NCI-H524 (cell line): ENCODE measurements around the gene PROK2.
A peak's percentile ranks its signal among the peaks of the same experiment; 100 is the strongest.

Source experiments
- DNase-seq, 2 experiments: peaks; one replicate each; lab custom pipeline; 2025; lab: John Stamatoyannopoulos, UW

PROK2 gene

GRCh38 chr3:71784914-71785531, at the start of gene PROK2:
Gene PROK2 (minus strand): TSS chr3:71785148. CDS start chr3:71785052, 96 bp downstream.
- peak in 1 of 2 experiments; percentile 29 for DNase-seq

GRCh38 chr3:71831599-71831998, 46.7 kb upstream of the PROK2 start:
- no peak for DNase-seq

GRCh38 chr3:71825551-71826283, 40.8 kb upstream of the PROK2 start:
- no peak for DNase-seq

DNA sequence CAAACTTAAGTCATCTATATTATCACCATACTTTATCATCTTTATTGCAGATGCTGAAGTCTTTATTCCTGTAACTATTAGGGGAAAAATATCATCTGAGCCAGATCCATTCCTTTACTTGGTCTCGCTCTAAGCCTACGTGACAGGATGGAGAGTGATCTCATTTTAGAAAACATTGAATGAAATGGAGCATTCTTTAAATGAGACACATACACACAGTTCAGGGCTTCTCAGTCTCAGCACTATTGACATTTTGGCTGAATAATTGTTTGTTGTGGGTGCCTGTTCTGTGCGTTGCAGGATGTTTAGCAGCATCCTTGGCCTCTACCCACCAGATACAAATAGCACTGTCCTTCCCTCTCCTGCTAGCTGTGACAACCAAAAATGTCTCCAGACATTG, 36.2 kb upstream of the PROK2 start:
- DNase-seq = no peak

DNA sequence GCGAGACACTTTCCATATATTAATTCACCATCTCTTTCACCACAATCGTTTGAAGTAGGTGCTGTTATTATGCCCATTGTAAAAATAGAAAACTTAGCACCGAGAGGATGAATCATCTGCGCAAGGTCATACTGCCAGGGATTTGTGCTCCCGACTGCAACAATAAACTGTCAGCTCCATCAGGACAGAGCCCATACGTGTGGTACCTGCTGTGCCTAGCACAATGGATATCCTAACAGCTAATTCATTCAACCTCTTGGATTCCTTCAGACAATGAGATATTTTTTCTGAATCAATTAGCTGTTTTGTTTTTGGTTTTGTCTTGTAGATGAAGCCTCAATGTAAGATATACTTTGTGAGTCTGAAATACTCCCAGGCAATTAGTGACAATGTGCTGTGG, 32.3 kb upstream of the PROK2 start:
- DNase-seq = no peak

- DNase-seq = no peak
Observed at GRCh38 chr3:71816767-71817156, 31.8 kb upstream of the PROK2 start.

- DNase-seq = no peak
Observed at GRCh38 chr3:71815340-71816067, 30.6 kb upstream of the PROK2 start.

DNA sequence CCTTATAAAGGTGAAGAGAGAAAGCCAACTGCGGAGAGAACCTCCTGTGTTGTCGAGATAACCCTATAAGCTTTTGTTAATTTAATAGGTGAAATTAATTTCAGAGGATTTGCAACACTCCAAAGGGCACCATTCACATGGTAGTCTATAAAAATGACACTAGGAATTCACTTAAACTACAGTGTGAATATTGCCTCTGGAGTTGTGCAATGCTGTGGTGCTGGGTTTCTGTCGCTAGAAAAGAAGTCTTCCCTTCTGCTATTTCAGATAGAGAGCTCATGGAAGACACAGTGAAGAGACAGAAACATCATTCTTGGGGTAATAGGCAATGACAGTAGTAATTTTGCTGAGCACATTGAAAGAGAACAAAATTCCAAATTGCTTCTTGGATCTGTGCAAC, 28.8 kb upstream of the PROK2 start:
- DNase-seq = no peak

GRCh38 chr3:71813073-71813472, 28.1 kb upstream of the PROK2 start:
- no peak for DNase-seq

DNA sequence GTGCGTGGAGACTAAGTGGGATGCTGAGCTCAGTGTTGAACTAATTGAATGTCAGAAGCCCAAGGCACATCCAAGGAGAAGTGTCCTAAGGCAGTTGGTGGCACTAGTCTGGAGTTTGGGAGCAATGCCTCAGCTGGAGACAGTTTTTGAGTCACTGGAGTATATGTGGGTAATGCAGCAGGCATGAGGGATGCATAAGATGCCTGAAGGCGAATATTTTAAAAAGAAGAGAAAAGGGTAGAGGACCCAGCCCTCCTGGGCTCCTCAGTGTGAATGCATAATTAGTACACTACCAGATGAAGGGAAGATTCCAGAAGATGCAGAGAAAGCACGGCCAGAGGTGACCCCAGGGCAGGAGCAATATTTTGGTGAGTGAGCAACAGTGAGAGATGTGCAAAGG, 25.1 kb upstream of the PROK2 start:
- no peak for DNase-seq

- peak; percentile 26 to 78 for DNase-seq
Observed at GRCh38 chr3:71809321-71810026, 24.5 kb upstream of the PROK2 start.

DNA sequence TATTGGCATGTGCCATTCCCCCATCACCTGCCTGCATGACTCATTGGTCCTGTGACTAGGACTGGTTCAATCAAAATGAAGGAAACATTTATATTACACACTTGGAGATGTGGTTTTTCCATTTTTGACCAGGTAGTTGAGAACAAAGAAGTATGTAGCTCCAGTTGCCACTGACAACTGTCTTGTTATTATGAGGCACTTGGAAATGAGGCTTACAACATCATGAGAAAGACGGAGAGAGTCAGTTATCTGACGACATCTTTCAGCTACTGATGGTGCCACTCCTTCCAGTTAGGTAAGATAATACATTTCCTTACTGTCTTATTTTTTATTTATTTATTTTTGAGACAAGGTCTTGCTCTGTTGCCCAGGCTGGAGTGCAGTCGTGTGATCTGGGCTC, 21.8 kb upstream of the PROK2 start:
- no peak for DNase-seq

GRCh38 chr3:71805691-71806090, 20.7 kb upstream of the PROK2 start:
- DNase-seq = no peak

DNA sequence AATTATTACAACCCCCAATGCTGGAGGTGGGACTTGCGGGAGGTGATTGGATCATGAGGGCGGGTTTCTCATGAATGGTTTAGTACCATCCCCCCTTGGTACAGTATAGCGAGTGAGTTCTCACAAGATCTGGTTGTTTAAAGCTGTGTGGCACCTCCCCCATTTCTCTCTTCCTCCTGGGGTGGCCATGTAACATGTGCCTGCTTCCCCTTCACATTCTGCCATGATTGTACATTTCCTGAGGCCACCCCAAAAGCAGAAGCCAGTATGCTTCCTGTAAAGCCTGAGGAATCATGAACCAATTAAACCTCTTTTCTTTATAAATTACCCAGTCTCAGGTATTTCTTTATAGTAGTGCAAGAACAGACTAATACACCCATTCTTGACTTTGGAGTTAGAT, 20.3 kb upstream of the PROK2 start:
- DNase-seq = no peak

GRCh38 chr3:71803248-71803647, 18.3 kb upstream of the PROK2 start:
- DNase-seq = no peak

DNA sequence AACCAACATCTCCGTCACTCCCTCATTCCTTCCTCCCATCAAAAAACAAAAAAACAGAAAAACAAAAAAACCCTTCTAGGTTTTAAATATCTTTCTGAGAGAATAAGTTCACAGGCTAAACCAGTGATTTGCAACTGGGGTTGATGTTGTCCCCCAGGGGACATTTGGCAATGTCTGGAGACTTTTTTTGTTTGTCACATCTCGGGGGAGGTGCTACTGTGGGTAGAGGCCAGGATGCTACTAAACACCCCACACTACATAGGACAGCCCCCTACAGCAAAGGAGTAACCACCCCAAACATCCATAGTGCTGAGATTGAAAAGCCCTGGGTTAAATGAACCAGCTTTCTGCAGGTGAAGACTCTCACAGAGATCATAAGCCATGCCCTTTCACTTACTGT, 17.0 kb upstream of the PROK2 start:
- no peak for DNase-seq

DNA sequence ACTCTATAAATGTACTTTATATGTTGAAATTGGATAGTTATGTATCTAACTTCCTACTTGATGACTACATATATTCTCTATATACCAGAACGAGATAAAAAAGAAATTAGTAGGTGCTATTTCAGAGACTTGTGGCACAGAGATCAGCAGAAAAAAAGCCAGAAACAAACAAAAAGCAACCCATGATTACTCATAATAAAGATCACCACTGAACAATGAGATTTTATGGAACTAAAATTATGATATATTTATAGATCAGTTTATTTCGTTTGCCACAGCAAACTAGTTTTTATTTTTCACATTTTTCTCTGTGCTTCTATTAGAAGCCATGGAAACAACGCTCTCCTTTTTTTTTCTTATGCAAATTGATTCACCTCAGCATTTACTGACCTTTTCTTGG, 15.1 kb upstream of the PROK2 start:
- no peak for DNase-seq

GRCh38 chr3:71797455-71797854, 12.5 kb upstream of the PROK2 start:
- DNase-seq = no peak

DNA sequence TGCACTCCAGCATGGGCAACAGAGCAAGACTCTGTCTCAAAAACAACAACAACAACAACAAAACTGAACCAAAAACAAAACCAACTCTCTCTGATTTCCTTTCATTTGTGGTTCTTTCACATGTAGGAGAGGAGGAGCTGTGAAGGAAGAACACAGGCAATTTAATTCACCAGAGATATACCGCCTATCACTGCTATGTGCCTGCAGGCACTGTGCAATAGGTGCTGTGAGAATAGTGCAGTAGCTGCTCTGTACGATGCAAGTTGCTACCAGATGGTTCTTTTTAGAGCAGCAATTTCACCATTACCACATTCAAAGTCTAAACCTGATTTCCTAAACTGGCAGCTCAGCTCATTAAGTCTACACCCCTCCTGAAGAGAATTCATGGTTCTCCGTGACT, 11.3 kb upstream of the PROK2 start:
- DNase-seq = no peak

DNA sequence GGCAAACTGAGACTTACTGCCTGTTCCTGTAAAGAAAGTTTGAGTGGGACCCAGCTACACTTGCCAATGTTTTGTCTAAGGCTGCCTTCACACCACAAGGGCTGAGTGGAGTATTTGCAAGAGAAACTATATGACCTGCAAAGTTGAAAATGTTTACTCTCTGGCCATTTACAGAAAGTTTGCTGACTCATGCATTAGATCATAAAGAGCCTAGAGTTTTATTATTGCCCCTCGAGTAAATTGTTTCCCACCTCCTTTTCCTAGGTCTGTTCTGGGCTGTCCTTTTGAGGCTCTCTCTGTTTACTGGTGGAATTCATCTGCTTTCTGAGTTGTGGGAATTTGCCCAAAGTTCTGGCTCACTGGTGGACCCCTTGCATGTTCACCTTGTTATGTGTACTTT, 6.7 kb upstream of the PROK2 start:
- DNase-seq = no peak

- DNase-seq = no peak
Observed at GRCh38 chr3:71789922-71790321, 5.0 kb upstream of the PROK2 start.

- no peak for DNase-seq
Observed at GRCh38 chr3:71787851-71788405, 3.0 kb upstream of the PROK2 start.
